Measurements from ENCODE around the gene TRIM66.

Gene TRIM66

GRCh38 chr11:8610532-8611116, 71.8 kb downstream of the TRIM66 start:
- peak in 1 of 3 experiments; percentile 9 for DNase-seq (ENCODE audit: low read depth in 3 of 3)

GRCh38 chr11:8608652-8609051, 73.8 kb downstream of the TRIM66 start:
- DNase-seq (ENCODE audit: low read depth in 3 of 3) = no peak

- no peak for DNase-seq (ENCODE audit: low read depth in 3 of 3)
These were observed 76.4 kb downstream of the TRIM66 start for GRCh38 chr11:8605971-8606563.

- DNase-seq (ENCODE audit: low read depth in 3 of 3) = peak in 1 of 3 experiments; percentile 40
These were observed 78.3 kb downstream of the TRIM66 start for GRCh38 chr11:8604078-8604723.

GRCh38 chr11:8603696-8604077, 78.8 kb downstream of the TRIM66 start:
- DNase-seq (ENCODE audit: low read depth in 3 of 3) = no peak

- DNase-seq (ENCODE audit: low read depth in 3 of 3) = no peak
These were observed 80.9 kb downstream of the TRIM66 start for GRCh38 chr11:8601376-8602133.

GRCh38 chr11:8598506-8598905, 84.0 kb downstream of the TRIM66 start:
- DNase-seq (ENCODE audit: low read depth in 3 of 3) = no peak

- no peak for DNase-seq (ENCODE audit: low read depth in 3 of 3)
These were observed 85.3 kb downstream of the TRIM66 start for GRCh38 chr11:8597182-8597581.

GRCh38 chr11:8596504-8597046, 85.9 kb downstream of the TRIM66 start:
- DNase-seq (ENCODE audit: low read depth in 3 of 3) = no peak

- DNase-seq (ENCODE audit: low read depth in 3 of 3) = peak in 1 of 3 experiments; percentile 42
These were observed 88.2 kb downstream of the TRIM66 start, which contains the start of gene STK33 for GRCh38 chr11:8593935-8594909. Gene STK33 (minus strand): TSS chr11:8594228. CDS start chr11:8474905, 119,323 bp downstream.

GRCh38 chr11:8593455-8593854, 89.0 kb downstream of the TRIM66 start:
- no peak for DNase-seq (ENCODE audit: low read depth in 3 of 3)

- DNase-seq (ENCODE audit: low read depth in 3 of 3) = no peak
These were observed 94.5 kb downstream of the TRIM66 start for GRCh38 chr11:8587915-8588314.

- DNase-seq (ENCODE audit: low read depth in 3 of 3) = no peak
These were observed 95.7 kb downstream of the TRIM66 start for GRCh38 chr11:8586805-8587204.

GRCh38 chr11:8586184-8586583, 96.3 kb downstream of the TRIM66 start:
- DNase-seq (ENCODE audit: low read depth in 3 of 3) = no peak

- DNase-seq (ENCODE audit: low read depth in 3 of 3) = no peak
These were observed 98.0 kb downstream of the TRIM66 start for GRCh38 chr11:8584511-8584910.

GRCh38 chr11:8584082-8584481, 98.4 kb downstream of the TRIM66 start:
- DNase-seq (ENCODE audit: low read depth in 3 of 3) = no peak

GRCh38 chr11:8581300-8581699, 101.2 kb downstream of the TRIM66 start:
- DNase-seq (ENCODE audit: low read depth in 3 of 3) = no peak

GRCh38 chr11:8577791-8578581, 104.5 kb downstream of the TRIM66 start:
- no peak for DNase-seq (ENCODE audit: low read depth in 3 of 3)

GRCh38 chr11:8574798-8575197, 107.7 kb downstream of the TRIM66 start:
- DNase-seq (ENCODE audit: low read depth in 3 of 3) = no peak

- DNase-seq (ENCODE audit: low read depth in 3 of 3) = no peak
These were observed 108.7 kb downstream of the TRIM66 start for GRCh38 chr11:8573777-8574176.

Data from stimulated activated CD4-positive, alpha-beta T cell treated with anti-CD3 and anti-CD28 coated beads, TNF-alpha, amount 100 ng/mL, for 24 hours (primary cell).